Peyer's patch (tissue), 4 donors: ENCODE results near the gene SH2B3.

Source experiments
- CTCF ChIP-seq, 6 experiments: fragments of 450-650 bp in 4 of 6; fragments of 200-600 bp in 2 of 6; sonication (generic) in 1 of 6; IDR thresholded peaks; one replicate each; pipeline ENCODE4 v1.5.1; 2017 to 2019; ENCODE audit warnings: antibody characterized with exemption in 6 of 6, mild to moderate bottlenecking in 3 of 6, moderate library complexity in 1 of 6
- POLR2A ChIP-seq, 2 donors: fragments of 450-650 bp; IDR thresholded peaks; one replicate each; pipeline ENCODE4 v1.5.1; 2017; ENCODE audit warnings: antibody characterized with exemption in 2 of 2, mild to moderate bottlenecking in 2 of 2, moderate library complexity in 2 of 2

GRCh38 chr12:111451649-111452129, 46.0 kb downstream of the SH2B3 start:
- TF ChIP-seq CTCF (IDR thresholded peaks at IDR 0.05): peak; percentile 80 to 93 (median 88)
- no peak for TF ChIP-seq POLR2A (IDR thresholded peaks at IDR 0.05)
